LNCAP (cell line): Measurements from ENCODE around the gene LGALS3.

Experiments
- CTCF ChIP-seq: fragments of 450-650 bp; IDR thresholded peaks from 2 replicates; pipeline ENCODE4 v1.5.1; 2017; ENCODE audit warnings: mild to moderate bottlenecking

LGALS3 gene

GRCh38 chr14:55123101-55123500 lies 6.0 kb upstream of the LGALS3 start:
- no peak for TF ChIP-seq CTCF

- no peak for TF ChIP-seq CTCF
Observed at GRCh38 chr14:55123852-55124639, 5.0 kb upstream of the LGALS3 start.

DNA sequence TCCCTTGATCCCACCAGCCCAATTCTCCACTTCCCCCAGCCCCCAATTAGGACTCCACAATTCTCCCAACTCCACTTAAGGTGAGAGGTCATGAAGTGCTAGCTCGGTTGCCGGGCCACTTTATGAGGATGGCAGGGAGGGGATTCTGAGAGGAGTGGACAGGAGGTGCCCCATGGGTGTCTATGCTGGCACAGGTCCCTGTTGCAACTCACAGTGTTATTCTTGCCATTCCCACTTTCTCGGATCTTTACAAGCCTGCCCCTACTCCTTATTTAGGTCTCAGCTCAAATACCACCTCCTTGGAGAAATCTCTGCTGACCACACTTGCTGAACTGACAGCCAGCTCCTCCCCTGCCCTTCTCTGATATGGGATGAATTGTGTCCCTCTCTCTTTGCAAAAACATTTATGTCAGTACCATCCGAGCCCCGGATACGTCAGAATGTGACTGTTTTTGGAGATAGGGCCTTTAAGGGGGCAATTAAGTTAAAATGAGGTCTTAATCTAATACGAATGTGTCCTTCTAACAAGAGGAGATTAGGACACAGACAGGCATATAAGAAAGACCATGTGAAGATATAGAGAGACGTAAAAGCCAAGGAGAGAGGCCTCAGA lies 4.2 kb upstream of the LGALS3 start:
- TF ChIP-seq CTCF, result no peak

DNA sequence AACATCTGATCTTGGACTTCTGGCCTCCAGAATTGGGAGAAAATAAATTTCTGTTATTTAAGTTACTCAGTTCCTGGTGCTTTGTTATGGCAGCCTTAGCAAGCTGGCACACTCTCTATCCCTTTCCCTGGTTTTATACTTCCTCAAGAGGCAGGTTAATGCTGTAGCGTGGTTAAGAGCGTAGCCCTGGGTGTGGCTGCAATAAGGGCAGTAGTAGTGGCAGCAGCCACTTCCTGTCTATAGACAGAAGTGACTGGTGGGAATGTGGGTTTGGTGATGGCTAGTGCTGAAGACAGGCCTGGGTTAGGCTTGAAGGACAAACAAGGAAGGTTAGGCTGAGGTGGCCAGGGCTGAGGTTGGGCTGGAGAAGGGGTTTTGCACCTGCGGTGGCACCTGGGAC lies 3.6 kb upstream of the LGALS3 start:
- no peak for TF ChIP-seq CTCF

DNA sequence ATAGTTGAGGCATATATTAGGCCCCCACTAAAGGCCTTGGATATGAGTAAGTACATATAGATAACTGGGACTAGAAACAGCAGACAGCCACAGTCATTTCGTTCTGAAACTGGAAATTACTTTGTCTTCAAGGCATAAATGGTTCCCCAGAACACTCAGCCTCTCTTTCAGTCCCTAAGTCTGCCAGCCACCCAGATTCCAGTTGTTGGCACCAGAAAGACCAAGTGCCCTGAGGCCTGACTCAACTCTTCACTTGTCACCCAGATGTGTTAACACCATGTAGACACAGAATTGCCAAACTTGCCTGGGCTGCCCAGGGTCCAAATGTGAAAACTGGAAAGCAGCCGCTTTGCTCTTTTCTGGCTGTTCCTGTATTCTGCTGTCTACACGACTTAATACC lies 3.0 kb upstream of the LGALS3 start:
- TF ChIP-seq CTCF, result no peak

GRCh38 chr14:55126932-55127459 lies 2.1 kb upstream of the LGALS3 start:
- TF ChIP-seq CTCF, result no peak

GRCh38 chr14:55127460-55127951 lies 1.5 kb upstream of the LGALS3 start:
- no peak for TF ChIP-seq CTCF
